ENCODE measurements around the gene ENPEP. TPM values are rescaled to one million over a fixed set of nuclear protein-coding genes. Genes with fewer than 3 reads are reported as not detected.

Gene ENPEP
- total and polyA plus RNA-seq, 2 of the 13 experiments (the other 11 are each of a cell fraction or from before 2014, with no cell fraction given), result not detected

DNA sequence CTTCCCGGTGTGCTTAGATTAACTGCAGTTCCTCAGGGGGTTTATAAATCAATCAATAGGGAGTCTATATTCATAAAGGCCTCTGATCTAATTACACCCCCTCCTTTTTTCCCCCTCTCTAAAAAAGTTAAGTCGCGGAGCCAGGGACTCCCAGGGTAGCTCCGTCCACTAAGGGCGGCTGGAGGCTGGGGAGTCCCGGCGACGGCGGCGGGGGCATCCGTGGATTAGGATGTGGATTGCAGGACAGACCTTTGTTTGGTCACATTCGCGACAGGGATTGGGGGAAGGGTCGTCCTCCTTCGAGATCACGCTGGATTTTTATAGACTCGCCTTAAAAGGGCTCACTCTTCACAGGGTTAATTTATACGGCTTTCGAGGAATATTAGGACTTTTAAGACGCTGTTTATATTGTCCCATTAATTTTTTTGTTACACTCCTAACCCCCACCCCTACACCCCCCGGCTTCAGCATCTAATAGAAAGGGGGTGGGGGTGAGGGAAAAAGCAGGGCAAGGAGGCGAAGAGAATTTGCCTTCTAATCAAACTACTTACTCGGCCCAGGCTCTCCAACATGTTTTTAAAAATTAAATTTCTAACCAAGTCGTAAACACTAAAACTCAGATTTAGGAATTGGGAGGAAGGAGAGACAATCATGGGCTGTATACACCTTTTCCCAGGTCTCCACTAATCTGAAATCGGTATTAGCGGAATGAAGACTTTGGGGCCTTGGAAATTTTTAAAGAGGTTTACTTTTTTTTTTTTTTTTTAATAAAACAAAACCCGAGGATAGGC is 138.4 kb downstream of the ENPEP start:
- intact Hi-C loops (cut with micrococcal nuclease; ENCODE audit: unreplicated experiment) (no loop called here), in situ Hi-C loops (cut with HindIII; ENCODE audit: extremely low pct_ligation_motif_present, low pct_unique_long_range_greater_than_20kb) (no loop called here)
- Histone ChIP-seq H3K27me3 (ENCODE audit: control insufficient read depth in 1 of 2, insufficient read depth in 2 of 2, low read length in 2 of 2) (peaks cover 3 to 74% of the 10 kb centered on the region in 2 experiments), H3K4me1 (ENCODE audit: insufficient read depth, low read length) (0 out of 2 replicates have a peak, but pooled peaks cover 12% of the 10 kb centered on the region), H3K4me2 (ENCODE audit: low read depth, low read length) (no peak overlapping the region), H3K79me2 (ENCODE audit: insufficient read depth, low read length) (no peaks in the 10 kb centered on the region), H2AFZ (ENCODE audit: low read length) (no peak overlapping the region), H3K4me3 (replicated peaks in 1 of 3; ENCODE audit: insufficient read depth in 1 of 3, low read depth in 2 of 3, low read length in 3 of 3) (no peak overlapping the region), H4K20me1 (ENCODE audit: insufficient read depth, low read length) (no peaks in the 10 kb centered on the region), H3K9me3 (ENCODE audit: low read length) (no peaks in the 10 kb centered on the region), H3K27ac (ENCODE audit: extremely low read length, insufficient read depth, low read length) (no peak overlapping the region), H3K9ac (ENCODE audit: insufficient read depth, low read depth, low read length) (no peak overlapping the region), H3K36me3 (replicated peaks in 1 of 2; ENCODE audit: control insufficient read depth in 1 of 2, insufficient read depth in 2 of 2, low read length in 2 of 2) (no peaks in the 10 kb centered on the region)
- ChIA-PET POLR2A (no interaction called here), CTCF (ENCODE audit: low intra/inter-chr PET ratio, low total read pairs) (no interaction called here)
- ATAC-seq (no peak), DNase-seq (ENCODE audit: low spot score) (no peak), FAIRE-seq (no peak)
- no TSS peak for BruUV-seq (replicated peaks)
- TF ChIP-seq RELA (CRISPR knock-in tag; IDR thresholded peaks at IDR 0.05) (no peak), HNRNPL (IDR thresholded peaks at IDR 0.05; ENCODE audit: low read depth, low read length) (no peak), CREB1 (IDR thresholded peaks at IDR 0.05) (no peak), CREB1 (CRISPR knock-in tag; IDR thresholded peaks at IDR 0.05) (no peak), SETDB1 (CRISPR knock-in tag; IDR thresholded peaks at IDR 0.05; ENCODE audit: borderline replicate concordance) (no peak), GTF2F1 (IDR thresholded peaks at IDR 0.05; ENCODE audit: low read length) (no peak), ZNF576 (CRISPR knock-in tag; IDR thresholded peaks at IDR 0.05) (no peak), KDM2A (CRISPR knock-in tag; IDR thresholded peaks at IDR 0.05; ENCODE audit: borderline replicate concordance, low read depth) (no peak)
- WGBS (ENCODE audit: low lambda C conversion rate), result 49% methylated on average over 17 of the region's 27 CpGs

Small RNAs within 50 kb of the gene (small RNA-seq; reads per million reads assigned to genes)
- 0 reads per million in 3 experiments for gene RF00494 (ENCODE audit: insufficient read depth in 2 of 3, insufficient read length in 3 of 3, low read depth in 2 of 3, low replicate concordance in 1 of 3)

Other genes with a start within 250 kb of the ENPEP start
- gene PITX2, start 146.9 kb downstream of the ENPEP start, total RNA-seq (2016; rRNA removed; fragmentation: Illumina TruSeq; extraction: Trizol), result not detected in 2 replicates
- not detected in 2 replicates for gene PITX2, start 146.9 kb downstream of the ENPEP start, polyA plus RNA-seq (2011; rRNA removed)

Data from HepG2 (cell line).